Measurements from ENCODE around the gene GDPD3.
A peak's percentile ranks its signal among the peaks of the same experiment; 100 is the strongest.

GDPD3 gene

GRCh38 chr16:30063278-30063892, 50.0 kb downstream of the GDPD3 start:
- H3K4me3 ChIP-seq (ENCODE audit: low read depth in 1 of 2, low read length in 2 of 2): peak overlapping the region; percentile 77 to 97
- peaks cover 10 to 15% of the 10 kb centered on the region in 2 donors for H3K36me3 ChIP-seq (ENCODE audit: control insufficient read depth in 1 of 2, insufficient read depth in 2 of 2, low read length in 2 of 2)
- H3K27ac ChIP-seq (ENCODE audit: low read length): peak overlapping the region; percentile 98
- peaks cover 15 to 30% of the 10 kb centered on the region in 2 donors for H3K4me1 ChIP-seq (ENCODE audit: control insufficient read depth in 1 of 2, insufficient read depth in 2 of 2, low read length in 2 of 2)
- no peaks in the 10 kb centered on the region for H3K27me3 ChIP-seq (ENCODE audit: low read depth, low read length)
- no peaks in the 10 kb centered on the region for H3K9me3 ChIP-seq (ENCODE audit: control insufficient read depth in 1 of 2, low read length in 2 of 2)

DNA sequence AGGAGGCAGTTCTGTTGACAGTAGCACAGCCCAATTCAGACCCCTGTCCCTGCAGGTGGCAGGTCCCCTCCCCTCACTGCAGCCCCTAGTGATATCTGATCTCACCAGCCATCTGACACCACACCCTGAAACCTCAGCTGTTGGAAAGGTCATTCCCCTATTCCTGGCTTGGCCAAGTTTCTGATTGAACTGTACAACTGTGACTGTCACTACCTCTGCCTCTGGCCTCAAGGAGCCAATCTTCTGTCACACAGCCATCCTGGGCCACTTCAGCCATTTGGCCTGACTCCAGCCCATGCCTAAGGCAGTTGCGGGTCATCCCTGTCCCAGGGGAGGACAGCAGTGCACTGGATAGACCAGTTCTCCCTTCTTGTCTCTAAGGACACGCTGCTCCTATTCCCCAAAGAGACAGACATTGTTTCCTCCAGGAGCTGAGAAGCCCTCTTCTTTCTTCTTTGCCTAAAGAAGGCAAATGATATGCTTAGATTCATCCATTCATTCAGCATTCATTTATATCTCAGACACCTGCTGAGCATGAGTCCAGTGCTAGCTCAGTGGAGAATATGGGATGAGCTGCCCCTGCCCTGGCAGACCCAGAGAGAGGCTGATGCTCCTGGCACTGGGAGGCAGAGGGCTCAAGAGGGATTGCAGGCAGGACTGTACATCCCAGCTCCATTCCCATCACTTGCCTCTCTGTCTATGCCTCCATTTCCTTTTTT, 52.3 kb downstream of the GDPD3 start:
- H3K36me3 ChIP-seq (ENCODE audit: control insufficient read depth in 1 of 2, insufficient read depth in 2 of 2, low read length in 2 of 2): peaks cover 0 to 8% of the 10 kb centered on the region in 2 donors
- no peak overlapping the region for H3K27ac ChIP-seq (ENCODE audit: low read length)
- no peaks in the 10 kb centered on the region for H3K27me3 ChIP-seq (ENCODE audit: low read depth, low read length)
- no peak overlapping the region for H3K4me3 ChIP-seq (ENCODE audit: low read depth in 1 of 2, low read length in 2 of 2)
- no peaks in the 10 kb centered on the region for H3K9me3 ChIP-seq (ENCODE audit: control insufficient read depth in 1 of 2, low read length in 2 of 2)
- H3K4me1 ChIP-seq (ENCODE audit: control insufficient read depth in 1 of 2, insufficient read depth in 2 of 2, low read length in 2 of 2): peaks cover 5 to 13% of the 10 kb centered on the region in 2 donors

- Histone ChIP-seq H3K36me3 (ENCODE audit: control insufficient read depth in 1 of 2, insufficient read depth in 2 of 2, low read length in 2 of 2) (peaks cover 0 to 5% of the 10 kb centered on the region in 2 donors), H3K27me3 (ENCODE audit: low read depth, low read length) (no peaks in the 10 kb centered on the region), H3K27ac (ENCODE audit: low read length) (no peak overlapping the region), H3K4me3 (ENCODE audit: low read depth in 1 of 2, low read length in 2 of 2) (no peak overlapping the region), H3K9me3 (ENCODE audit: control insufficient read depth in 1 of 2, low read length in 2 of 2) (no peaks in the 10 kb centered on the region), H3K4me1 (ENCODE audit: control insufficient read depth in 1 of 2, insufficient read depth in 2 of 2, low read length in 2 of 2) (peaks cover 5 to 13% of the 10 kb centered on the region in 2 donors)
Measured at GRCh38 chr16:30060346-30060745, 53.0 kb downstream of the GDPD3 start.

DNA sequence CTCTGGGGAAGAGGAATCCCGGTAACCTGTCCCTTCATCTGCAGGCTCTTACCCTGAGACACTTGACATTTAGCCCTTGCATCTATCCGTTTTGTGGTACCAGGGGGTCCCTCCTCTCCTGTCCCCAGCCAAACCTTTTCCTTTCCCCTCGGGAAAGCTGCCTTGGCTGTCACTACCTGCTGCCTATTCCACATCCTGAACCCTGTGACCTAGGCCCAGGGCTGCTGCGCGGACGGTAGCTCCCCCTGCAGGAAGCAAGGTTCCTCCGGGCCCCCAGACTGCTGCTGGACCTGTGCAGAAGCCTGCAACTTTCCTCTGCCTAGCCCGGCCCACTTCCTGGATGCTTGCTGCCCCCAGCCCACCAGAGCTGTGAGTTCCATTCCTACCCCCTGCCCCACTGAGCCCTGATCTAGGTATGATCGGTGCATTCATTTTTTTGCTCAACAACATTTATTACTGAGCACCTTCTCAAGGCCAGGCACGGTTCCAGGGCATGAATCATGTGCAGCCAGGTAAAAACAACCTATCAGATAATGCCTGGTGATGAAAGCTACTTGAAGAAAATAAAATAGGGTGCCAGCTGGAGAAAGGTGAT, 58.3 kb downstream of the GDPD3 start:
- Histone ChIP-seq H3K9me3 (ENCODE audit: control insufficient read depth in 1 of 2, low read length in 2 of 2) (no peaks in the 10 kb centered on the region), H3K27me3 (ENCODE audit: low read depth, low read length) (no peaks in the 10 kb centered on the region), H3K36me3 (ENCODE audit: control insufficient read depth in 1 of 2, insufficient read depth in 2 of 2, low read length in 2 of 2) (no peaks in the 10 kb centered on the region), H3K4me1 (ENCODE audit: control insufficient read depth in 1 of 2, insufficient read depth in 2 of 2, low read length in 2 of 2) (peaks cover 6 to 8% of the 10 kb centered on the region in 2 donors), H3K4me3 (ENCODE audit: low read depth in 1 of 2, low read length in 2 of 2) (no peak overlapping the region), H3K27ac (ENCODE audit: low read length) (no peak overlapping the region)
